ENCODE results near the gene ERICH6. TPM values are rescaled to one million over a fixed set of nuclear protein-coding genes. Genes with fewer than 3 reads are reported as not detected.
A peak's percentile ranks its signal among the peaks of the same experiment; 100 is the strongest.

The ERICH6 gene
- total and polyA plus RNA-seq, 2 donors (not counting 3 experiments of a cell fraction or from before 2014, with no cell fraction given) = not detected

GRCh38 chr3:150612494-150612893 is 91.2 kb downstream of the ERICH6 start:
- Histone ChIP-seq H3K4me3 (replicated peaks in 1 of 3; ENCODE audit: insufficient read depth in 1 of 3, low read depth in 1 of 3, low read length in 3 of 3) (no peak overlapping the region), H3K4me1 (ENCODE audit: control insufficient read depth, extremely low read depth, insufficient read depth, low read length) (peaks cover 18% of the 10 kb centered on the region), H3K4me2 (ENCODE audit: insufficient read depth, low read length) (no peak overlapping the region), H3K9me3 (replicated peaks; ENCODE audit: control insufficient read depth, insufficient read depth, low read length) (no peaks in the 10 kb centered on the region), H3K27ac (ENCODE audit: insufficient read depth, low read depth, low read length) (no peak overlapping the region), H4K20me1 (replicated peaks; ENCODE audit: control insufficient read depth, extremely low read depth, insufficient read depth, low read length) (peaks cover 7% of the 10 kb centered on the region), H3K27me3 (ENCODE audit: control insufficient read depth in 2 of 2, insufficient read depth in 2 of 2, low read length in 2 of 2) (no peaks in the 10 kb centered on the region), H3K36me3 (ENCODE audit: control insufficient read depth in 2 of 2, extremely low read depth in 1 of 2, insufficient read depth in 2 of 2, low read length in 2 of 2) (no peaks in the 10 kb centered on the region), H3K79me2 (ENCODE audit: control insufficient read depth, insufficient read depth, low read length) (peaks cover 79% of the 10 kb centered on the region), H2AFZ (ENCODE audit: low read depth, low read length) (no peak overlapping the region), H3K9me1 (replicated peaks; ENCODE audit: control insufficient read depth, extremely low read depth, insufficient read depth, low read length) (no peaks in the 10 kb centered on the region), H3K9ac (replicated peaks; ENCODE audit: extremely low read depth, insufficient read depth, low read length) (no peak overlapping the region)
- dilution Hi-C loops (cut with MboI; ENCODE audit: extremely low pct_ligation_motif_present, low sequenced_read_pairs) (no loop called here), intact Hi-C loops (cut with micrococcal nuclease) (no loop called here)
- DNase-seq (ENCODE audit: low read depth, low spot score) = no peak
- CTCF ChIA-PET = interaction anchor here (1.9 kb wide), 2 partner anchors 10 to 108 kb away, joined by 4 to 5 read pairs; partner anchors contain the start of gene SELENOT
- FAIRE-seq = no peak
- POLR2A ChIA-PET = interaction anchor here (1.8 kb wide), 1 partner anchor 9 kb away, joined by 4 read pairs; the partner anchor contains the start of gene SELENOT
- TF ChIP-seq POLR2AphosphoS5 (IDR thresholded peaks at IDR 0.05; ENCODE audit: insufficient read depth, low read depth, low read length) = no peak
- peak; percentile 23 for TF ChIP-seq FOS (IDR thresholded peaks at IDR 0.05; ENCODE audit: borderline replicate concordance, insufficient read depth, low read length)
- no TSS peak for BruUV-seq (replicated peaks)

GRCh38 chr3:150611666-150612065 is 92.1 kb downstream of the ERICH6 start:
- no peaks in the 10 kb centered on the region for H3K9me1 ChIP-seq (replicated peaks; ENCODE audit: control insufficient read depth, extremely low read depth, insufficient read depth, low read length)
- FAIRE-seq (no peak), DNase-seq (ENCODE audit: low read depth, low spot score) (no peak)
- peaks cover 79% of the 10 kb centered on the region for H3K79me2 ChIP-seq (ENCODE audit: control insufficient read depth, insufficient read depth, low read length)
- CTCF ChIA-PET = interaction anchor here (1.9 kb wide), 2 partner anchors 9 to 109 kb away, joined by 4 to 5 read pairs; partner anchors contain the start of gene SELENOT
- H3K4me3 ChIP-seq (replicated peaks in 1 of 3; ENCODE audit: insufficient read depth in 1 of 3, low read depth in 1 of 3, low read length in 3 of 3) = no peak overlapping the region
- H3K9ac ChIP-seq (replicated peaks; ENCODE audit: extremely low read depth, insufficient read depth, low read length) = no peak overlapping the region
- POLR2A ChIA-PET = interaction anchor here (1.8 kb wide), 1 partner anchor 9 kb away, joined by 4 read pairs; the partner anchor contains the start of gene SELENOT
- no peak overlapping the region for H2AFZ ChIP-seq (ENCODE audit: low read depth, low read length)
- peaks cover 18% of the 10 kb centered on the region for H3K4me1 ChIP-seq (ENCODE audit: control insufficient read depth, extremely low read depth, insufficient read depth, low read length)
- H3K36me3 ChIP-seq (ENCODE audit: control insufficient read depth in 2 of 2, extremely low read depth in 1 of 2, insufficient read depth in 2 of 2, low read length in 2 of 2) = no peaks in the 10 kb centered on the region
- peaks cover 7% of the 10 kb centered on the region for H4K20me1 ChIP-seq (replicated peaks; ENCODE audit: control insufficient read depth, extremely low read depth, insufficient read depth, low read length)
- H3K27me3 ChIP-seq (ENCODE audit: control insufficient read depth in 2 of 2, insufficient read depth in 2 of 2, low read length in 2 of 2) = no peaks in the 10 kb centered on the region
- no peak overlapping the region for H3K4me2 ChIP-seq (ENCODE audit: insufficient read depth, low read length)
- H3K27ac ChIP-seq (ENCODE audit: insufficient read depth, low read depth, low read length) = no peak overlapping the region
- intact Hi-C loops (cut with micrococcal nuclease) (no loop called here), dilution Hi-C loops (cut with MboI; ENCODE audit: extremely low pct_ligation_motif_present, low sequenced_read_pairs) (no loop called here)
- no peaks in the 10 kb centered on the region for H3K9me3 ChIP-seq (replicated peaks; ENCODE audit: control insufficient read depth, insufficient read depth, low read length)
- BruUV-seq (replicated peaks) = no TSS peak
- TF ChIP-seq CTCF (IDR thresholded peaks at IDR 0.05; ENCODE audit: extremely low read depth in 1 of 2, insufficient read depth in 1 of 2, low read depth in 1 of 2, low read length in 2 of 2) = no peak
- no peak for TF ChIP-seq MAX (IDR thresholded peaks at IDR 0.05; ENCODE audit: insufficient read depth, insufficient read length)
